B cell (primary cell): ENCODE results near the gene IFIT1B. TPM values are rescaled to one million over a fixed set of nuclear protein-coding genes. Genes with fewer than 3 reads are reported as not detected.

Experiments
- ATAC-seq: fragments of 200-7000 bp; cut with Tn5 transposase; one replicate; pipeline ENCODE4 v1.10.0; 2021; ENCODE audit warnings: low read depth, mild to moderate bottlenecking, moderate number of reproducible peaks, moderate library complexity
- CTCF ChIA-PET: fragments of 350-600 bp; sonication (Branson Sonifier 250); formaldehyde crosslinking; loops from one replicate; lab custom pipeline; 2021; ENCODE audit warnings: antibody characterized with exemption, inconsistent platforms; lab: Charles Lee
- POLR2A ChIA-PET: fragments of 350-600 bp; sonication (Branson Sonifier 250); formaldehyde crosslinking; loops from one replicate; lab custom pipeline; 2021; ENCODE audit warnings: antibody characterized with exemption; lab: Charles Lee
- DNase-seq: peaks from one replicate; pipeline ENCODE4 v3.0.0; 2013
- H2AFZ ChIP-seq: 2 replicates; pipeline ENCODE4 v1.6.1; 2012; ENCODE audit warnings: mild to moderate bottlenecking, low read depth, low read length; ENCODE audit not compliant: insufficient read depth, poor library complexity, severe bottlenecking
- H3K27ac ChIP-seq, 2 donors: 1 replicate in 1 of 2; 2 replicates in 1 of 2; pipeline ENCODE4 v1.5.1; 2012 to 2013; ENCODE audit warnings: low read length in 2 of 2, mild to moderate bottlenecking in 2 of 2, moderate library complexity in 1 of 2
- H3K27me3 ChIP-seq, 4 experiments: fragments of 200-600 bp in 1 of 4; sonication (generic) in 1 of 4; replicated peaks in 1 of 4; 1 replicate in 2 of 4; 2 replicates in 2 of 4; pipeline versions ENCODE4 v1.6.1 to v1.7.0; 2013 to 2016; ENCODE audit warnings: low read length in 3 of 4, mild to moderate bottlenecking in 2 of 4, mixed read lengths in 1 of 4, moderate library complexity in 1 of 4; ENCODE audit not compliant: insufficient read depth in 4 of 4, control insufficient read depth in 3 of 4; ENCODE audit errors: control extremely low read depth in 1 of 4
- H3K36me3 ChIP-seq, 2 experiments: replicated peaks in 1 of 2; 1 replicate in 1 of 2; 2 replicates in 1 of 2; pipeline versions ENCODE4 v1.6.1 to v1.7.1; 2013; ENCODE audit warnings: low read length in 1 of 2; ENCODE audit not compliant: insufficient read depth in 2 of 2, control insufficient read depth in 1 of 2; ENCODE audit errors: control extremely low read depth in 1 of 2, extremely low read depth in 1 of 2
- H3K4me1 ChIP-seq, 2 donors: fragments of 200-600 bp in 1 of 2; sonication (generic) in 1 of 2; 1 replicate in 1 of 2; 2 replicates in 1 of 2; pipeline versions ENCODE4 v1.5.1 to v1.6.1; 2013 to 2017; ENCODE audit warnings: low read length in 2 of 2; ENCODE audit not compliant: control insufficient read depth in 2 of 2, insufficient read depth in 2 of 2
- H3K4me2 ChIP-seq: replicated peaks from 2 replicates; pipeline ENCODE3; 2012; ENCODE audit warnings: mild to moderate bottlenecking, low read depth, low read length; ENCODE audit not compliant: poor library complexity, severe bottlenecking
- H3K4me3 ChIP-seq, 5 experiments: fragments of 200-600 bp in 1 of 5; sonication (generic) in 1 of 5; 1 replicate in 3 of 5; 2 replicates in 2 of 5; pipeline versions ENCODE4 v1.5.1 to v1.7.0; 2011 to 2016; ENCODE audit warnings: low read length in 4 of 5, mild to moderate bottlenecking in 4 of 5, low read depth in 2 of 5, control low read depth in 1 of 5, moderate library complexity in 1 of 5; ENCODE audit not compliant: insufficient read depth in 1 of 5; ENCODE audit errors: control extremely low read depth in 1 of 5, extremely low read depth in 1 of 5
- H3K79me2 ChIP-seq: fragments of 200-600 bp; sonication (generic); one replicate; pipeline ENCODE4 v1.6.0; 2016; ENCODE audit warnings: low read length; ENCODE audit not compliant: control insufficient read depth, insufficient read depth
- H3K9ac ChIP-seq: fragments of 200-600 bp; sonication (generic); 2 replicates; pipeline ENCODE4 v1.6.1; 2017; ENCODE audit warnings: mild to moderate bottlenecking, low read length, moderate library complexity
- H3K9me3 ChIP-seq, 3 donors: one replicate each; pipeline versions ENCODE4 v1.6.1 to v1.7.1; 2013; ENCODE audit warnings: low read length in 2 of 3; ENCODE audit not compliant: control insufficient read depth in 2 of 3, insufficient read depth in 1 of 3; ENCODE audit errors: control extremely low read depth in 1 of 3
- H4K20me1 ChIP-seq: 2 replicates; pipeline ENCODE4 v1.6.0; 2012; ENCODE audit warnings: mild to moderate bottlenecking, low read length; ENCODE audit not compliant: insufficient read depth, control insufficient read depth, poor library complexity, severe bottlenecking
- H3K27ac Mint-ChIP-seq: one replicate; pipeline ENCODE4 v1.8.0; 2021; ENCODE audit warnings: mixed read lengths
- H3K27me3 Mint-ChIP-seq: one replicate; pipeline ENCODE4 v1.8.0; 2021; ENCODE audit warnings: mixed read lengths
- H3K4me1 Mint-ChIP-seq: one replicate; pipeline ENCODE4 v1.8.0; 2021; ENCODE audit warnings: mixed read lengths
- H3K4me3 Mint-ChIP-seq: one replicate; pipeline ENCODE4 v1.8.0; 2021; ENCODE audit warnings: mixed read lengths
- H3K9me3 Mint-ChIP-seq: one replicate; pipeline ENCODE4 v1.8.0; 2022; ENCODE audit warnings: mixed read lengths; ENCODE audit not compliant: insufficient read depth
- EZH2 ChIP-seq: IDR thresholded peaks from 2 replicates; pipeline ENCODE4 v1.6.1; 2012; ENCODE audit warnings: borderline replicate concordance, low read depth, mild to moderate bottlenecking, moderate library complexity, low read length; ENCODE audit not compliant: insufficient read depth, poor library complexity, severe bottlenecking
- WGBS: methylation state at CpG from one replicate; pipeline ENCODE4 v1.1.5; 2013; ENCODE audit warnings: missing lambda C conversion rate; ENCODE audit not compliant: insufficient coverage; 5-methylcytosine and 5-hydroxymethylcytosine counted together
- intact Hi-C: fragments of 100-400 bp; cut with micrococcal nuclease; formaldehyde crosslinking; loops from one replicate; pipeline ENCODE4 v1.10.0; 2022
- polyA plus RNA-seq: library from polyadenylated mRNA; depleted of rRNA; stranded (reverse); fragments of >200 nt; gene quantifications from 2 replicates; pipeline ENCODE4 v1.2.3, GENCODE V29; 2012
- total RNA-seq, 2 donors: library from RNA; stranded (reverse); fragments of 120-200 nt in 1 of 2; gene quantifications; 1 replicate in 1 of 2; 2 replicates in 1 of 2; pipeline versions ENCODE4 v1.2.3 to v1.2.4, GENCODE V29; 2013 to 2022
- TF ChIP-seq, protein P1 (sequence below): fragments of 200-600 bp; IDR thresholded peaks from one replicate; pipeline ENCODE4 v1.8.0; 2022; ENCODE audit warnings: antibody characterized with exemption, mild to moderate bottlenecking

The IFIT1B gene
- total and polyA plus RNA-seq, 2 donors (not counting 1 experiment from before 2014, with no cell fraction given), result not detected

GRCh38 chr10:89341649-89342048 is 36.2 kb upstream of the IFIT1B start:
- TF ChIP-seq, protein P1, sequence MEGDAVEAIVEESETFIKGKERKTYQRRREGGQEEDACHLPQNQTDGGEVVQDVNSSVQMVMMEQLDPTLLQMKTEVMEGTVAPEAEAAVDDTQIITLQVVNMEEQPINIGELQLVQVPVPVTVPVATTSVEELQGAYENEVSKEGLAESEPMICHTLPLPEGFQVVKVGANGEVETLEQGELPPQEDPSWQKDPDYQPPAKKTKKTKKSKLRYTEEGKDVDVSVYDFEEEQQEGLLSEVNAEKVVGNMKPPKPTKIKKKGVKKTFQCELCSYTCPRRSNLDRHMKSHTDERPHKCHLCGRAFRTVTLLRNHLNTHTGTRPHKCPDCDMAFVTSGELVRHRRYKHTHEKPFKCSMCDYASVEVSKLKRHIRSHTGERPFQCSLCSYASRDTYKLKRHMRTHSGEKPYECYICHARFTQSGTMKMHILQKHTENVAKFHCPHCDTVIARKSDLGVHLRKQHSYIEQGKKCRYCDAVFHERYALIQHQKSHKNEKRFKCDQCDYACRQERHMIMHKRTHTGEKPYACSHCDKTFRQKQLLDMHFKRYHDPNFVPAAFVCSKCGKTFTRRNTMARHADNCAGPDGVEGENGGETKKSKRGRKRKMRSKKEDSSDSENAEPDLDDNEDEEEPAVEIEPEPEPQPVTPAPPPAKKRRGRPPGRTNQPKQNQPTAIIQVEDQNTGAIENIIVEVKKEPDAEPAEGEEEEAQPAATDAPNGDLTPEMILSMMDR, result no peak
- TF ChIP-seq EZH2, result no peak
- ChIA-PET POLR2A (no interaction called here), CTCF (no interaction called here)
- Histone ChIP-seq H3K79me2 (no peaks in the 10 kb centered on the region), H3K4me1 (no peaks in the 10 kb centered on the region), H3K9ac (no peak overlapping the region), H4K20me1 (no peaks in the 10 kb centered on the region), H3K36me3 (peaks cover 0 to 19% of the 10 kb centered on the region in 2 experiments), H3K4me2 (no peak overlapping the region), H3K9me3 (no peaks in the 10 kb centered on the region), H3K27me3 (no peaks in the 10 kb centered on the region), H2AFZ (no peak overlapping the region), H3K27ac (no peak overlapping the region), H3K4me3 (no peak overlapping the region)
- Mint-ChIP-seq H3K9me3 (no peaks in the 10 kb centered on the region), H3K4me1 (no peaks in the 10 kb centered on the region), H3K4me3 (no peak overlapping the region), H3K27ac (no peak overlapping the region), H3K27me3 (no peaks in the 10 kb centered on the region)
- no peak for DNase-seq
- ATAC-seq, result no peak
- intact Hi-C loops, result no loop called here
- no CpG with 5 or more reads among the region's 3 CpGs for WGBS

DNA sequence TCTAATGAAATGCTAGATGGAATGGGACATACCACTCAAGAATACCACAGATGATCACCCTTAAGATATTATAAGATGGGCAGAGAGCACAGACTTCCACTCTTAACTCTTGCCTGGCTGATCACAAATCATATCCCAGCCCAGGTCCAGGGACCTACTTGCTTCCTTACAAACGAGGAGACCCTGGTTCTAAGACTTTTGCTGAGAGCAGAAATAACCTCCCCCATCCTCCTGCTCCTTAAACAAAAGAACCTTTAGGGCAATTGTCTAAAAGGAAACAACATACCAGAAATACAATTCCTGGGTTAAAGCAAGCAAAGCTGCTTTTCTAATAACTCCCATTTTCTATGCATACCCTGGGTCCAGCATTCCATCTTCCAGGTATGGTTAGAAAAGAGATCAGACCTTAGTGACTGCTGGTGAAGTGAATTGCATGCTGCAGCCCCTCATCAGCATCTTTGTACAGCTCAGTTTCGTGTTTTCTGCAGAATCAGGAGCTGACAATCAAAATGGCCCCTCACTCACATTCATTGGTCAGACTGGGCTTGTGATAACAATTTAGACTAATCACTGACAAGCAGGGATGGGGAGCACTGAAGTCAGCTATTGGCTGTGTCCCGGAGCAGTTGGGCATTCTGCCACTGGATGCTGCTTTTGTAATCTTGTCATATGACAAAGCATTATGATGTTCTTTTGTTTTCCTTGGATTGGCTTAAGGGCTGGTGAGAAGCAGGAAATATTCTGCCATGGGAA is 35.5 kb upstream of the IFIT1B start:
- no peak overlapping the region for H3K9ac ChIP-seq
- H3K9me3 ChIP-seq, result no peaks in the 10 kb centered on the region
- Mint-ChIP-seq H3K4me3 (no peak overlapping the region), H3K9me3 (no peaks in the 10 kb centered on the region), H3K27me3 (no peaks in the 10 kb centered on the region), H3K4me1 (peaks cover 5% of the 10 kb centered on the region), H3K27ac (no peak overlapping the region)
- H2AFZ ChIP-seq, result no peak overlapping the region
- WGBS, result 88% methylated on average over 2 of the region's 3 CpGs
- peaks cover 2 to 5% of the 10 kb centered on the region in 2 donors for H3K4me1 ChIP-seq
- no peaks in the 10 kb centered on the region for H4K20me1 ChIP-seq
- TF ChIP-seq, protein P1, result no peak
- TF ChIP-seq EZH2, result no peak
- CTCF ChIA-PET, result no interaction called here
- POLR2A ChIA-PET, result no interaction called here
- no peaks in the 10 kb centered on the region for H3K27me3 ChIP-seq
- DNase-seq, result no peak
- no peak overlapping the region for H3K27ac ChIP-seq
- H3K4me2 ChIP-seq, result no peak overlapping the region
- H3K36me3 ChIP-seq, result peaks cover 0 to 16% of the 10 kb centered on the region in 2 experiments
- intact Hi-C loops, result no loop called here
- no peak for ATAC-seq
- H3K79me2 ChIP-seq, result no peaks in the 10 kb centered on the region
- H3K4me3 ChIP-seq, result no peak overlapping the region
